NCI-H2227 treated with DMSO at 0.1 percent for 48 hours (cell line): ENCODE measurements around the gene CES4A.
"Not testable (repeated sequence)": the region's sequence is repeated elsewhere in the genome, so short reads cannot be mapped to it uniquely, and the experiment has no call there.

ENCODE experiments used
- DNase-seq: peaks from one replicate; lab custom pipeline; 2025; lab: John Stamatoyannopoulos, UW

CES4A gene

GRCh38 chr16:66988197-66988788 is at the start of gene CES4A:
Gene CES4A (plus strand): TSS chr16:66988589. CDS start chr16:66988773, 184 bp downstream.
- no peak for DNase-seq

DNA sequence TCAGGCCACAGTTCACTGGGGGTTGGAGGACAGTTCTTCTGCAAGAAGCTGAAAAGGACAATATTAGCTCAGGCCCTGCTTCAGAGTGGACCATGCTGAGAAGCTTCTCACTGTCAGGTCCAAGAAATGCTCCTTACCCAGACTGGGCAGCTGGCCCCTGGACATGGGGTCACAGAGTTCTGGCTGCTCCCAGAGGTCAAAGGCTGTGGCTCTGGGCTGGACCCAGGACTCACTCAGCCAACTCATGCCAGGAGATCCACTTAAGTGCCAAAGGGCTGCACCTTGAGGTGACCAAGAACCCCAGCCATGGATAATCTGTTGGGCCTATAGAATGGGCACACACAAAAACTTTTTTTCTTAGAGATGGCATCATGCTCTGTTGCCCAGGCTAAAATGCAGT is 49.0 kb upstream of the CES4A start:
- no peak for DNase-seq

DNA sequence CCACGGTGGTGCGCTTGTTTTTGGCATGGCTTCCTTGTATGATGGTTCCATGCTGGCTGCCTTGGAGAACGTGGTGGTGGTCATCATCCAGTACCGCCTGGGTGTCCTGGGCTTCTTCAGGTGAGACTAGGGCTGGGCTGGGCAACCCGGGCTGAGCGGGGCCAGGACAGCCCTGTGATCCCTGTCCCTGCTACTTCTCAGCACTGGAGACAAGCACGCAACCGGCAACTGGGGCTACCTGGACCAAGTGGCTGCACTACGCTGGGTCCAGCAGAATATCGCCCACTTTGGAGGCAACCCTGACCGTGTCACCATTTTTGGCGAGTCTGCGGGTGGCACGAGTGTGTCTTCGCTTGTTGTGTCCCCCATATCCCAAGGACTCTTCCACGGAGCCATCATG is 48.2 kb upstream of the CES4A start:
- DNase-seq = no peak

GRCh38 chr16:66942981-66943380 is 45.4 kb upstream of the CES4A start:
- DNase-seq = no peak

- no peak for DNase-seq
These were observed 44.8 kb upstream of the CES4A start for GRCh38 chr16:66943426-66944053.

DNA sequence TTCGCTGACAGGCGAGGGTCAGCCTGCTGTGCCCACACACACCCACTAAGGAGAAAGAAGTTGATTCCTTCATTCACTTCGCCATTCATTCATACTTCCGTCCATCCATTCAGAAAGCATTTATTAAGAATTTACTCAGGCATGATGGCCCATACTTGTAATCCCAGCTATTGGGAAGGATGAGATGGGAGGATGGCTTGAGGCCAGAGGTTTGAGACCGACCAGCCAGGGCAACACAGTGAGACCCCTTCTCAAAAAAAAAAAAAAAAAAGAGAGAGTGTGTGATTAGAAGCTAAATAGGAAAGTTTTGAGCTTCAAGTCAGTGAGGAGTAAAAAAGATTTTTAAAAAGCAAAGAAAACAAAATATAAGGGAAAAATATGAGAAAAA is 44.3 kb upstream of the CES4A start:
- no peak for DNase-seq

DNA sequence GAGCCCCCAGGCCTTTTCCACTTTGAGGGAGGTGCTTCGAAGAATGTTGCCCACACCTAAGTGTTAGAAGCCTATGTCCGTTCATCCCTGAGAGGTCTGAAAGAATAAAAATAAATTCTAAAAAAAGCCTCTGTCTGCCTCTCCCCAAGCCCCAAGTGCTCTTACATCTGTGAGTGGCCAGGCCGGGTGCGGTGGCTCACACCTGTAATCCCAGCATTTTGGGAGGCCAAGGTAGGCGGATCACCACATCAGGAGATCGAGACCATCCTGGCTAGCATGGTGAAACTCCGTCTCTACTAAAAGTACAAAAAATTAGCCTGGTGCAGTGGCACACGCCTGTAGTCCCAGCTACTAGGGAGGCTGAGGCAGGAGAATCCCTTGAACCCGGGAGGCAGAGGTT is 43.4 kb upstream of the CES4A start:
- not testable (repeated sequence) for DNase-seq

GRCh38 chr16:66945939-66946338 is 42.5 kb upstream of the CES4A start:
- DNase-seq = no peak

GRCh38 chr16:66946541-66946940 is 41.8 kb upstream of the CES4A start:
- no peak for DNase-seq

DNA sequence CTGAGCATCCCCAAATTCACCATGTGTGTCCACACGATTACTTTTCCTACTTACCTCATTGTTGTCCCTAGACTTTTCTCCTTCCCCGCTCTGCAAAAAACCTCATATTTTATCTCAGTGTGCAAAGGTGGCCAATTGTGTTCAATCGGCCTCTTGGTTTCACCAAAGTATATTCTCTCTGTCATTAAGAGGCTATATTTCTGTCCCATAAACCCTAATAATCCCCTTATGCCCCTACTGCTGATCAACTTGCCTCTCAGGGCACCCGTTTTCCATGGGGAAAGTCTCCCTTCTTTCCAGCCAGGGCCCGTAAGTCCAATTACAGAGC is 41.5 kb upstream of the CES4A start:
- no peak for DNase-seq

GRCh38 chr16:66947302-66948065 is 40.9 kb upstream of the CES4A start:
- peak; percentile 56 for DNase-seq

DNA sequence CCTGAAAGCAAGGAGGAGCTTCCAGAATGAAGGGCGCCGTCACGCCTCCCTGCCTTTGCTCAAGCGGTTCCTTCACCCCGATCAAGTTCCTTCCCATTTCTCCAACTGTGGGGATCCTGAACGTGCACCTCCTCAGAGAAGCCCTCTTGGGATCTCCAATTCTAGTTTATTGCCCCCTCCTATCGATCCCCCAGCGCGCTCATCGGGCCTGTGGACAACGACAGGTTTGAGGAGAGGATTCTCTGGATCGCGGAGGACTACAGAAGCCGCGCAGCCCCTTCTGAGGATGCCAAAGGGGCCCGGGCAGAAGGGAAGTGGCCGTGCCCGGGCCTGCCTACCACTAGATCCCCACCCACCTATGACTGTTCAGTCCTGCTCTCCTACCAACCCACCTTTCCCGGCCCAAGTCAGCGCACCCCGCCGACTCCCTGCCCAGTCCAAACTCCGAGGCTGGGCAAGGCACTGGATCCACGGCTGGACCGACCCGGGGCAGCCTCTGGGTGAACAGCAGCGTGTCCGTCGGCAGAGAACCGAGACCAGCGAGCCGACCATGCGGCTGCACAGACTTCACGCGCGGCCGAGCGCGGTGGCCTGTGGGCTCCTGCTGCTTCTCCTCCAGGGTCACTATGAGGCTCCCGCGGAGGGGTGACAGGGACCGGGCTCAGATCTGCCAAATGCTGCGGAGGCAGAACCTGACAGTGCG is 40.1 kb upstream of the CES4A start:
- DNase-seq = no peak

GRCh38 chr16:66948837-66949225 is 39.6 kb upstream of the CES4A start:
- no peak for DNase-seq

- DNase-seq = no peak
These were observed 38.9 kb upstream of the CES4A start for GRCh38 chr16:66949472-66949871.

GRCh38 chr16:66950437-66950836 is 38.0 kb upstream of the CES4A start:
- no peak for DNase-seq

- DNase-seq = no peak
These were observed 37.2 kb upstream of the CES4A start for GRCh38 chr16:66950971-66951790.

GRCh38 chr16:66952430-66953110 is 35.8 kb upstream of the CES4A start:
- DNase-seq = no peak

- DNase-seq = no peak
These were observed 34.8 kb upstream of the CES4A start for GRCh38 chr16:66953462-66954096.

- peak; percentile 56 for DNase-seq
These were observed 34.2 kb upstream of the CES4A start for GRCh38 chr16:66954097-66954659.

GRCh38 chr16:66955363-66956153 is 32.8 kb upstream of the CES4A start:
- not testable (repeated sequence) for DNase-seq
